Neural cell (in vitro differentiated cells): ENCODE measurements around the gene GAPDHS. TPM values are rescaled to one million over a fixed set of nuclear protein-coding genes. Genes with fewer than 3 reads are reported as not detected.

ENCODE experiments used
- H2AFZ ChIP-seq: fragments of 200-600, 300-800 bp; sonication (generic), shearing (Covaris generic); 2 replicates; pipeline ENCODE4 v1.6.0; 2014; ENCODE audit warnings: low read depth, mild to moderate bottlenecking, antibody characterized with exemption, low read length, moderate library complexity
- H3F3A ChIP-seq: fragments of 200-600 bp; shearing (Covaris generic); 2 replicates; pipeline ENCODE4 v1.6.1; 2016; ENCODE audit warnings: mild to moderate bottlenecking, moderate library complexity, mixed read lengths, antibody characterized with exemption, low read length; ENCODE audit not compliant: insufficient read depth, poor library complexity, severe bottlenecking
- H3K27ac ChIP-seq: fragments of 200-600, 300-800 bp; sonication (generic), shearing (Covaris generic); 2 replicates; pipeline ENCODE4 v1.5.1; 2014; ENCODE audit warnings: mild to moderate bottlenecking, low read length, moderate library complexity
- H3K27me3 ChIP-seq: fragments of 300-800, 200-600 bp; sonication (generic), shearing (Covaris generic); 2 replicates; pipeline ENCODE4 v1.6.0; 2014; ENCODE audit warnings: mild to moderate bottlenecking, low read depth, low read length, moderate library complexity; ENCODE audit not compliant: insufficient read depth
- H3K36me3 ChIP-seq: fragments of 300-800, 200-600 bp; sonication (generic), shearing (Covaris generic); 2 replicates; pipeline ENCODE4 v1.5.1; 2014; ENCODE audit warnings: mild to moderate bottlenecking, antibody characterized with exemption, low read length, moderate library complexity; ENCODE audit not compliant: insufficient read depth
- H3K4me2 ChIP-seq: fragments of 300-800, 200-600 bp; sonication (generic), shearing (Covaris generic); 2 replicates; pipeline ENCODE4 v1.6.0; 2014; ENCODE audit warnings: mild to moderate bottlenecking, low read length
- H3K4me3 ChIP-seq: fragments of 300-800, 200-600 bp; sonication (generic), shearing (Covaris generic); 2 replicates; pipeline ENCODE4 v1.5.1; 2014; ENCODE audit warnings: mild to moderate bottlenecking, low read length, moderate library complexity
- H3K79me2 ChIP-seq: fragments of 200-600 bp; shearing (Covaris generic); replicated peaks from 2 replicates; pipeline ENCODE4 v1.6.0; 2014; ENCODE audit warnings: mild to moderate bottlenecking, low read length, moderate library complexity; ENCODE audit not compliant: insufficient read depth
- H3K9ac ChIP-seq: fragments of 300-800, 200-600 bp; sonication (generic), shearing (Covaris generic); 2 replicates; pipeline ENCODE4 v1.6.1; 2016; ENCODE audit warnings: mild to moderate bottlenecking, low read length, mixed read lengths
- H3K9me2 ChIP-seq: fragments of 200-600 bp; shearing (Covaris generic); 2 replicates; pipeline ENCODE4 v1.6.1; 2016; ENCODE audit warnings: mild to moderate bottlenecking, low read length, mixed read lengths; ENCODE audit not compliant: insufficient read depth
- H3K9me3 ChIP-seq: fragments of 200-600, 300-800 bp; sonication (generic), shearing (Covaris generic); 2 replicates; pipeline ENCODE4 v1.6.1; 2016; ENCODE audit warnings: mild to moderate bottlenecking, mixed run types, low read length, moderate library complexity, mixed read lengths
- H4K20me1 ChIP-seq: fragments of 200-600 bp; shearing (Covaris generic); 2 replicates; pipeline ENCODE4 v1.6.1; 2016; ENCODE audit warnings: mild to moderate bottlenecking, mixed run types; ENCODE audit not compliant: insufficient read depth
- CTCF ChIP-seq: fragments of 450-650 bp; IDR thresholded peaks from 2 replicates; pipeline ENCODE4 v1.5.1; 2014; ENCODE audit warnings: antibody characterized with exemption, mild to moderate bottlenecking, moderate library complexity; ENCODE audit not compliant: poor library complexity, severe bottlenecking
- EP300 ChIP-seq: fragments of 450-650 bp; conservative IDR thresholded peaks from 2 replicates; pipeline ENCODE4 v1.6.1; 2014; ENCODE audit warnings: antibody characterized with exemption, mild to moderate bottlenecking, moderate library complexity; ENCODE audit not compliant: poor library complexity, severe bottlenecking
- EZH2 ChIP-seq: fragments of 200-600, 300-800 bp; shearing (Covaris generic), sonication (generic); IDR thresholded peaks from 2 replicates; pipeline ENCODE4 v1.6.1; 2014; ENCODE audit warnings: antibody characterized with exemption, low read length, borderline replicate concordance, mild to moderate bottlenecking; ENCODE audit not compliant: insufficient read depth, poor library complexity, severe bottlenecking
- MXI1 ChIP-seq: fragments of 450-650 bp; conservative IDR thresholded peaks from 2 replicates; pipeline ENCODE4 v1.6.1; 2014; ENCODE audit warnings: antibody characterized with exemption, mild to moderate bottlenecking; ENCODE audit not compliant: poor library complexity, severe bottlenecking
- POLR2AphosphoS5 ChIP-seq: IDR thresholded peaks from 2 replicates; pipeline ENCODE4 v1.6.1; 2012
- RAD21 ChIP-seq: fragments of 450-650 bp; conservative IDR thresholded peaks from 2 replicates; pipeline ENCODE4 v1.6.1; 2014; ENCODE audit warnings: antibody characterized with exemption, mild to moderate bottlenecking, moderate library complexity
- REST ChIP-seq: IDR thresholded peaks from 2 replicates; pipeline ENCODE4 v1.6.1; 2012; ENCODE audit warnings: borderline replicate concordance
- SMC3 ChIP-seq: fragments of 450-650 bp; conservative IDR thresholded peaks from 2 replicates; pipeline ENCODE4 v1.6.1; 2014; ENCODE audit warnings: antibody characterized with exemption, mild to moderate bottlenecking, moderate library complexity; ENCODE audit not compliant: poor library complexity
- TAF1 ChIP-seq: IDR thresholded peaks from 2 replicates; pipeline ENCODE4 v1.6.1; 2012; ENCODE audit warnings: low read depth
- polyA plus RNA-seq: library from polyadenylated mRNA; depleted of rRNA; stranded (reverse); fragments of >200 nt; gene quantifications from 2 replicates; pipeline ENCODE4 v1.2.3, GENCODE V29; 2014

The GAPDHS gene
- polyA plus RNA-seq, 1 donor from 2014 or later, result not detected

- Histone ChIP-seq H3K4me2 (no peak overlapping the region), H3K9me3 (no peaks in the 10 kb centered on the region), H3K9ac (no peak overlapping the region), H3K4me3 (no peak overlapping the region), H3K79me2 (no peaks in the 10 kb centered on the region), H3K27ac (no peak overlapping the region), H3K27me3 (no peaks in the 10 kb centered on the region), H3K36me3 (no peaks in the 10 kb centered on the region), H3K9me2 (no peaks in the 10 kb centered on the region), H4K20me1 (no peaks in the 10 kb centered on the region), H3F3A (no peaks in the 10 kb centered on the region), H2AFZ (no peak overlapping the region)
- no peak for TF ChIP-seq EP300
- no peak for TF ChIP-seq CTCF
- no peak for TF ChIP-seq EZH2
- TF ChIP-seq SMC3, result no peak
- TF ChIP-seq TAF1, result no peak
- no peak for TF ChIP-seq POLR2AphosphoS5
- TF ChIP-seq RAD21, result no peak
- no peak for TF ChIP-seq REST
- TF ChIP-seq MXI1, result no peak
Observed at GRCh38 chr19:35498984-35499527, 34.2 kb upstream of the GAPDHS start.

GRCh38 chr19:35500611-35501010 is 32.6 kb upstream of the GAPDHS start:
- H4K20me1 ChIP-seq, result no peaks in the 10 kb centered on the region
- no peaks in the 10 kb centered on the region for H3K27me3 ChIP-seq
- no peak overlapping the region for H3K9ac ChIP-seq
- no peak overlapping the region for H3K4me2 ChIP-seq
- no peak overlapping the region for H2AFZ ChIP-seq
- no peaks in the 10 kb centered on the region for H3K36me3 ChIP-seq
- H3K27ac ChIP-seq, result no peak overlapping the region
- TF ChIP-seq CTCF, result no peak
- TF ChIP-seq EZH2, result no peak
- no peak for TF ChIP-seq TAF1
- TF ChIP-seq RAD21, result no peak
- TF ChIP-seq POLR2AphosphoS5, result no peak
- TF ChIP-seq SMC3, result no peak
- no peak for TF ChIP-seq MXI1
- TF ChIP-seq EP300, result no peak
- TF ChIP-seq REST, result no peak
- no peaks in the 10 kb centered on the region for H3K9me2 ChIP-seq
- H3K9me3 ChIP-seq, result no peaks in the 10 kb centered on the region
- no peak overlapping the region for H3K4me3 ChIP-seq
- no peaks in the 10 kb centered on the region for H3F3A ChIP-seq
- H3K79me2 ChIP-seq, result no peaks in the 10 kb centered on the region
